SHP77 (cell line): ENCODE results near the gene LHPP.
"Not testable (repeated sequence)": the region's sequence is repeated elsewhere in the genome, so short reads cannot be mapped to it uniquely, and the experiment has no call there.

ENCODE experiments used
- DNase-seq, 2 experiments: peaks; one replicate each; lab custom pipeline; 2025; lab: John Stamatoyannopoulos, UW

The LHPP gene

DNA sequence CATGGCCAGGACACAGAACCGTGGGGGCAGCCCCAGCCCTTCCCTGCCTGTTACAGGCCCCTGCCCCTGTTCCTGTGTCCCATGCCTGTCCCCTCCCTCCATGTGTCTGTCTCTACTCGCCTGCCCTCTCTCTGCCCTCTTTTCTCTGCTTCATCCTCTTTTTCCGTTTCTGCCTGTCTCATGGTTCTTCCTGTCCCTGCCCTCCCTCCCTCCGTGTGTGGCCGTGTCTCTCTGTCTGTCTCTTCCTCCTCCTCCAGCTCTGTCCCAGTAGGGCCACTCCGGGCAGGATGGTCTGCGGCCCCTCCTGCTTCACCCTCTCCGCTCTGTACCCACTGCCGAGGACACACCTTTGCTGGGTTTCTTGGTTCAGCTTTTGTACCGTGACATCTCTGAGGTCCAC is 145.2 kb downstream of the LHPP start:
- DNase-seq = no peak

GRCh38 chr10:124607693-124608092 is 146.1 kb downstream of the LHPP start:
- no peak for DNase-seq

DNA sequence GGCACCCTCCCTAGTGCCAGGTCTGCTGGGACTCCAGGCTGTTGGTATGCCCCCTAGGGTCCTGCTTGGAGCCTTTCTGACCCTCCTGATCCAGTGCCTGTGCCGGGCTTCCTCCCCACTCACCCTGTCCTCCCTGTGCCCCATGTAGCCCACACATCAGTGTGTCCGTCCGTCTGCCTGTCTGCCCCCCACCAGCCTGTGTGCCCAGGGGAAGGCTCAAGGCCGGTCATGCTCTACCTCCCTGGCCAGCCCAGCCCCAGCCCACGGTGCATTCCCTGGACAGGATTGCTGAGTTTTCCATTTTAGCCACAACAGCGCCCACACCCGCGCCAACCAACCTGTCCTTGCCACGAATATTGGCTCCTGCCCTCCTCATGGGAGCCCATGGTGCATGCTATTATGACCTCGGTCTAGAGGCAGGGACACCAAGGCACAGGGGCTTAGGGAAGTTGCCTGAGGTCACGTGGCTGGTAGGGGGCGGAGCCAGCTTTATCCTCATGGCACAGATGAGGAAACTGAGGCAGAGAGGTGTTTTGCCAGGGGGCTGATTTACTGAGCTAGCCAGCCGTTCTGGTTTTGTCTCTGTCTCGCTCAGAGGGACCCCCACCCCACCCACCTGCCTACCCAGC is 146.6 kb downstream of the LHPP start:
- DNase-seq = no peak

GRCh38 chr10:124609698-124610097 is 148.1 kb downstream of the LHPP start:
- no peak for DNase-seq

DNA sequence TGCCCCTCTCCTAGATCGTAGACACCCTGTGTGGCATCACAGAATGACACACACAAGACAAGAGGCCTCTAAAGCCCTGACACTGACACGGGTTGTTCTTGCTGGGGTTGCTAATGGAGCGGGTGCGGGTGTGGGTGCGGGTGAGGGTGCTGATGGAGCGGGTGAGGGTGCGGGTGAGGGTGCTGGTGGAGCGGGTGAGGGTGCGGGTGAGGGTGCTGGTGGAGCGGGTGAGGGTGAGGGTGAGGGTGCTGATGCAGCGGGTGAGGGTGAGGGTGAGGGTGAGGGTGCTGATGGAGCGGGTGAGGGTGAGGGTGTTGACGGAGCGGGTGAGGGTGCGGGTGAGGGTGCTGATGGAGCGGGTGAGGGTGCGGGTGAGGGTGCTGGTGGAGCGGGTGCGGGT is 148.6 kb downstream of the LHPP start:
- DNase-seq = not testable (repeated sequence)

- DNase-seq = not testable (repeated sequence)
Measured at GRCh38 chr10:124610851-124611250, 149.2 kb downstream of the LHPP start.

- DNase-seq = no peak
Measured at GRCh38 chr10:124611738-124612137, 150.1 kb downstream of the LHPP start.

GRCh38 chr10:124612611-124613498 is 151.2 kb downstream of the LHPP start:
- no peak for DNase-seq

GRCh38 chr10:124614003-124614659 is 152.5 kb downstream of the LHPP start:
- no peak for DNase-seq

DNA sequence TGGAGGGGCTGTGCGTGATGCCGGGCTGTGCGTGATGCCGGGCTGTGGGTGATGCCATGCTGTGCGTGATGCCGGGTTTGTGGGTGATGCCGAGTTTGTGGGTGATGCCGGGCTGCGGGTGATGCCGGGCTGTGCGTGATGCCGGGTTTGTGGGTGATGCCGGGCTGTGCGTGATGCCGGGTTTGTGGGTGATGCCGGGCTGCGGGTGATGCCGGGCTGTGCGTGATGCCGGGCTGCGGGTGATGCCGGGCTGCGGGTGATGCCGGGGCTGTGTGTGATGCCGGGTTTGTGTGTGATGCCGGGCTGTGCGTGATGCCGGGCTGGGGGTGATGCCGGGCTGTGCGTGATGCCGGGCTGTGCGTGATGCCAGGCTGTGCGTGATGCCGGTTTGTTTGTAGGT is 153.6 kb downstream of the LHPP start:
- no peak for DNase-seq

- DNase-seq = no peak
Measured at GRCh38 chr10:124616040-124616835, 154.6 kb downstream of the LHPP start.

DNA sequence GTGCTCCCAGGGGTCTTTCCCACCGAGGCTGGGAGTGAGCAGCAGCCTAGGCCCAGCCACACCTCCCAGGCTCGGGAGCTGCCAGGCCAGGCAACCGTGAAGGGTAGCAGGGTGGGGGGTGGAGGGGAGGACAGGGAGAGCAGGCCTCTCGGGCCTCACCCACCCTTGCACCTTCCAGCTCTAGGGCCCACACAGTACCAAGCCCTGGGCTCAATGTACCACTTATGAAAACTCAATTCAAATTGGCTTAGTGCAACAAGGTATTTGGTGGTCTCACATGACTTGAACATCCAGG is 155.2 kb downstream of the LHPP start:
- no peak for DNase-seq

DNA sequence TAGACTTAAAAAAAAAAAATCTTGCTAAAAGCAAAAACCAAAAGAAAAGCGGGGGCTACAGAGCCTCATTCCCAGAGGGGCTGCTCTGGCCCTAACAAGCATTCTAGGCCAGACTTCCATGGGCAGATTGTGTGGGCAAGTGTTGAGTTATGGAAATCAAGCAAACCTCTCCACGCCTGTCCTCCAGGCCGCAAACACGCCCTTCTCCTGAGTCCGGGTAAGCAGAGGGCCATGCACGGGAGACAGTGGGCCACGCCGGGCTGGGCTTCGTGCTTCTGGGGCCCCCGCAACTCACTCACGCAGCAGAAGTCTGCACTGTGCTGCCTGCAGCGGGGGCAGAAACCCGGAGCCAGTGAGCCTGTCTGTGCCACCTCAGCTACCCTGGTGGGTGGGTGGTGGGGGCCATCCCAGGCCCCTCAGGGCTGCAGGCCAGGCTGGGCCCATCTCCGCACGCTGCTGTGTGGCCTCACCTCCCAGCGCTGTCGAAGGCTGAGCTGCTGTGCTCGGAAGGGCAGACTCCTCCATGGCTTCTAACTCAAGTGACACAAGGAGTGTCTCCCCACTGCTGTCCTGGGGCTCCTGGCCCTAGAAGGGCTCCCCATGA is 156.9 kb downstream of the LHPP start:
- no peak for DNase-seq

DNA sequence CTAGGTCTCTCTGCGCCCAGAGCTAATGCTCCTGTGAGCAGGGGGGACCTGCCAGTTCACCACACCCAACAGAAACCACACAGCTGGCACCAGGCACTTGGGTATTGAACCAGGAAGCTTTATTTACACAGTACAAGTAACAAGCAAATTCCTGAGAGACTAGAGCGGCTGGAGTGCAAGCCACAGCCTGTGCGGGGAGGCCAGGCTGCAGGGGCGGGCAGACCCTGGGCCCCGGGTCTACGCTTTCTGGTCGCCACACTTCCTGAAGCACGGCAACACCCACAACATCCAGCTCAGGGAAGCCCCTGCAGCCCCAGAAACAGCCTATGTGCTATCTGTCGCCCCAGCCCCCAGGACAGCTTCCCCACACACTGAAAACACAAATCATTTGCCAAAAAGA is 157.6 kb downstream of the LHPP start:
- peak in 1 of 2 experiments; percentile 13 for DNase-seq

- no peak for DNase-seq
Measured at GRCh38 chr10:124619802-124620490, 158.3 kb downstream of the LHPP start.

- no peak for DNase-seq
Measured at GRCh38 chr10:124621637-124622036, 160.0 kb downstream of the LHPP start.

GRCh38 chr10:124622158-124622557 is 160.5 kb downstream of the LHPP start:
- DNase-seq = no peak

GRCh38 chr10:124622866-124623536 is 161.4 kb downstream of the LHPP start:
- no peak for DNase-seq

- no peak for DNase-seq
Measured at GRCh38 chr10:124624006-124624405, 162.4 kb downstream of the LHPP start.

GRCh38 chr10:124624466-124624865 is 162.8 kb downstream of the LHPP start:
- peak in 1 of 2 experiments; percentile 51 for DNase-seq

GRCh38 chr10:124624895-124625294 is 163.3 kb downstream of the LHPP start:
- DNase-seq = no peak
